K562 (cell line): Measurements from ENCODE around the gene ADCY1. TPM values are rescaled to one million over a fixed set of nuclear protein-coding genes. Genes with fewer than 3 reads are reported as not detected.

Experiments used
- ATAC-seq: fragments of 200-7000 bp; cut with Tn5 transposase; 3 replicates; pipeline ENCODE4 v1.9.1; 2020; ENCODE audit warnings: moderate library complexity
- BruUV-seq: library from RNA; stranded (reverse); fragments of 400-500 nt; replicated peaks from 2 replicates; lab custom pipeline; 2021; lab: Mats Ljungman, UMichigan
- CTCF ChIA-PET: fragments of 300-600 bp; formaldehyde crosslinking; extraction: SDS; loops from one replicate; lab custom pipeline; 2021; ENCODE audit warnings: low intra/inter-chr PET ratio; lab: Yijun Ruan, JAX
- POLR2A ChIA-PET: fragments of 300-600, 350-650 bp; sonication (Branson Sonifier 250); formaldehyde crosslinking; extraction: SDS; loops from one replicate; lab custom pipeline; 2021; ENCODE audit warnings: antibody characterized with exemption, inconsistent platforms; lab: Yijun Ruan, JAX
- DNase-seq, 4 experiments: peaks; one replicate each; pipeline versions ENCODE4 v3.0.0 to v3.0.0-alpha.2; 2011 to 2018; ENCODE audit warnings: low spot score in 3 of 4, mixed read lengths in 3 of 4; ENCODE audit errors: extremely low read depth in 1 of 4
- FAIRE-seq: peaks from 2 replicates; lab custom pipeline; 2011; peaks lifted over from hg19 to GRCh38; lab: Jason Lieb, UNC
- H2AFZ ChIP-seq: 2 replicates; pipeline ENCODE4 v1.6.0; 2011; ENCODE audit warnings: low read depth, low read length, control low read depth, inconsistent platforms
- H3K27ac ChIP-seq: fragments of 200-600 bp; 3 replicates; pipeline ENCODE4 v1.8.0; 2011; ENCODE audit warnings: low read depth, mild to moderate bottlenecking, control low read depth, inconsistent platforms, low read length, moderate library complexity, mixed read lengths; ENCODE audit errors: extremely low read depth
- H3K27me3 ChIP-seq, 2 experiments: fragments of 300-600 bp in 1 of 2; 2 replicates in 1 of 2; 3 replicates in 1 of 2; pipeline versions ENCODE4 v1.6.0 to v1.8.0; 2011; ENCODE audit warnings: inconsistent platforms in 2 of 2, low read length in 2 of 2, mild to moderate bottlenecking in 1 of 2, mixed read lengths in 1 of 2, moderate library complexity in 1 of 2; ENCODE audit not compliant: control insufficient read depth in 2 of 2, insufficient read depth in 2 of 2
- H3K36me3 ChIP-seq: fragments of 300-600 bp; 3 replicates; pipeline ENCODE4 v1.8.0; 2011; ENCODE audit warnings: mild to moderate bottlenecking, low read length, inconsistent platforms; ENCODE audit not compliant: control insufficient read depth, insufficient read depth
- H3K4me1 ChIP-seq, 2 experiments: fragments of 200-600 bp in 1 of 2; replicated peaks in 1 of 2; 2 replicates in 1 of 2; 3 replicates in 1 of 2; pipeline versions ENCODE4 v1.5.1 to v1.8.0; 2011; ENCODE audit warnings: inconsistent platforms in 2 of 2, low read length in 2 of 2, mild to moderate bottlenecking in 1 of 2, mixed read lengths in 1 of 2, moderate library complexity in 1 of 2; ENCODE audit not compliant: control insufficient read depth in 2 of 2, insufficient read depth in 2 of 2
- H3K4me2 ChIP-seq: 2 replicates; pipeline ENCODE4 v1.6.1; 2011; ENCODE audit warnings: low read length, control low read depth, inconsistent platforms, mixed read lengths; ENCODE audit not compliant: insufficient read depth
- H3K4me3 ChIP-seq: fragments of 200-600 bp; sonication (generic), shearing (Covaris generic); 2 replicates; pipeline ENCODE4 v1.5.1; 2016; ENCODE audit warnings: control low read depth, inconsistent platforms
- H3K79me2 ChIP-seq: fragments of 200-600 bp; 3 replicates; pipeline ENCODE4 v1.8.0; 2011; ENCODE audit warnings: low read length, inconsistent platforms; ENCODE audit not compliant: control insufficient read depth, insufficient read depth
- H3K9ac ChIP-seq, 2 experiments: 2 replicates each; pipeline versions ENCODE4 v1.6.0 to v1.6.1; 2011; ENCODE audit warnings: low read depth in 2 of 2, low read length in 2 of 2, control low read depth in 1 of 2, inconsistent platforms in 1 of 2, mild to moderate bottlenecking in 1 of 2, mixed read lengths in 1 of 2; ENCODE audit not compliant: insufficient read depth in 1 of 2
- H3K9me1 ChIP-seq: one replicate; pipeline ENCODE4 v1.6.0; 2011; ENCODE audit warnings: inconsistent platforms, mild to moderate bottlenecking, low read length, moderate library complexity; ENCODE audit not compliant: control insufficient read depth, insufficient read depth
- H3K9me3 ChIP-seq: replicated peaks from 2 replicates; pipeline ENCODE4 v1.5.1; 2011; ENCODE audit warnings: low read depth, low read length, inconsistent platforms; ENCODE audit not compliant: control insufficient read depth, insufficient read depth
- H4K20me1 ChIP-seq: replicated peaks from 2 replicates; pipeline ENCODE4 v1.6.1; 2011; ENCODE audit warnings: low read length, inconsistent platforms, mixed read lengths; ENCODE audit not compliant: control insufficient read depth, insufficient read depth
- CBX3 ChIP-seq, 2 experiments: IDR thresholded peaks; 1 replicate in 1 of 2; 2 replicates in 1 of 2; pipeline ENCODE4 v1.6.1; 2012; ENCODE audit warnings: inconsistent platforms in 2 of 2, low read length in 2 of 2, borderline replicate concordance in 1 of 2, control low read depth in 1 of 2
- CHD4 ChIP-seq: fragments of 200-600 bp; sonication (generic); IDR thresholded peaks from 3 replicates; pipeline ENCODE4 v1.6.1; 2012; ENCODE audit warnings: low read depth, mild to moderate bottlenecking, mixed read lengths, low read length, inconsistent platforms; ENCODE audit not compliant: insufficient read depth, insufficient replicate concordance, poor library complexity, severe bottlenecking
- MAX ChIP-seq: sonication (generic); formaldehyde crosslinking; IDR thresholded peaks from 2 replicates; pipeline ENCODE4 v1.9.0; 2022; ENCODE audit warnings: mild to moderate bottlenecking, missing genetic modification reagents
- SREBF1 ChIP-seq: fragments of 150-350 bp; IDR thresholded peaks from 2 replicates; pipeline ENCODE4 v1.6.1; 2014; ENCODE audit warnings: antibody characterized with exemption, low read depth, low read length, borderline replicate concordance
- ZNF274 ChIP-seq: IDR thresholded peaks from 2 replicates; pipeline ENCODE4 v1.6.1; 2011; ENCODE audit warnings: low read depth, mild to moderate bottlenecking, low read length, moderate library complexity, borderline replicate concordance
- ZNF75A ChIP-seq: fragments of 450-650 bp; formaldehyde crosslinking; IDR thresholded peaks from 2 replicates; pipeline ENCODE4 v1.4.0; 2020; ENCODE audit warnings: mild to moderate bottlenecking
- WGBS: fragments of 100-300 bp; shearing (Covaris generic); methylation state at CpG from one replicate; pipeline ENCODE4 v1.1.6; 2016; ENCODE audit warnings: low coverage, mixed read lengths; ENCODE audit not compliant: insufficient coverage; ENCODE audit errors: missing lambda C conversion rate; 5-methylcytosine and 5-hydroxymethylcytosine counted together
- in situ Hi-C: fragments of 300-500 bp; cut with MboI; formaldehyde crosslinking; loops from 4 replicates; pipeline ENCODE4 v1.15.0; 2018; ENCODE audit warnings: inconsistent platforms, mixed read lengths
- intact Hi-C: fragments of 100-400 bp; cut with micrococcal nuclease; formaldehyde crosslinking; loops from 2 replicates; pipeline ENCODE4 v1.14.2; 2022
- polyA plus RNA-seq, 8 experiments: library from polyadenylated mRNA; depleted of rRNA in 4 of 8; stranded (reverse) in 5 of 8; unstranded in 3 of 8; fragments of >200 nt; fragmentation: Nextera tagmentation in 2 of 8; fragmentation: Illumina TruSeq in 1 of 8; extraction: Ambion mirVana in 2 of 8; extraction: Trizol in 1 of 8; gene quantifications; 2 replicates each; pipeline versions ENCODE4 v1.2.1 to v1.2.3, GENCODE V29; 2011 to 2014; ENCODE audit warnings: inconsistent platforms in 1 of 8, missing spikeins in 1 of 8
- total RNA-seq, 7 experiments: library from RNA; depleted of rRNA in 6 of 7; stranded (reverse); fragments of >200 nt in 6 of 7; fragmentation: Illumina TruSeq in 2 of 7; extraction: Trizol in 2 of 7; gene quantifications; 2 replicates each; pipeline versions ENCODE4 v1.2.1 to v1.2.3, GENCODE V29; 2011 to 2021; ENCODE audit warnings: low replicate concordance in 1 of 7

The ADCY1 gene
- total and polyA plus RNA-seq, 9 of the 15 experiments (the other 6 are each of a cell fraction or from before 2014, with no cell fraction given) = under 0.01 to 0.18 (median 0.10) TPM; not detected in 4

DNA sequence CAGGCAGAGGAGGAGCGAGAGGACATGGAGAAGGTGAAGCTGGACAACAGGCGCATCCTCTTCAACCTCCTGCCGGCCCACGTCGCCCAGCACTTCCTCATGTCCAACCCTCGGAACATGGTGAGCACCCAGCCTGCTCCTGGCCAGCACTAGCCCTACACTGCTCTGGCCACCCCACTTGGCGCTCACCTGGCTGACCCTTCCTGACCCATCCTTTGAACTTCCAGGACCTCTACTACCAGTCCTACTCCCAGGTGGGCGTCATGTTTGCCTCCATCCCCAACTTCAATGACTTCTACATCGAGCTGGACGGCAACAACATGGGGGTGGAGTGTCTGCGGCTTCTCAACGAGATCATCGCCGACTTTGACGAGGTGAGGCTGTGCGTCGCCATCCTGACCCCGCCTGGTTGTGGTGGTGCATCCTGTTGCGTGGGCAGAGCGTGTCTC lies 129.2 kb downstream of the ADCY1 start:
- BruUV-seq = no TSS peak
- intact Hi-C loops = no loop called here
- ChIA-PET CTCF (no interaction called here), POLR2A (no interaction called here)
- H2AFZ ChIP-seq = no peak overlapping the region
- H3K36me3 ChIP-seq = no peaks in the 10 kb centered on the region
- H3K79me2 ChIP-seq = no peaks in the 10 kb centered on the region
- under 1% methylated on average over 20 of the region's 20 CpGs for WGBS
- FAIRE-seq = no peak
- no peak overlapping the region for H3K4me2 ChIP-seq
- no peaks in the 10 kb centered on the region for H3K4me1 ChIP-seq
- TF ChIP-seq ZNF274 = no peak
- no peak for TF ChIP-seq MAX
- no peak for TF ChIP-seq CBX3 (IDR thresholded peaks at IDR 0.05; ENCODE audit: borderline replicate concordance in 1 of 2, low read length in 2 of 2)
- no peak for TF ChIP-seq CHD4
- TF ChIP-seq ZNF75A (CRISPR knock-in tag) = no peak
- TF ChIP-seq SREBF1 = no peak
- H3K27ac ChIP-seq = no peak overlapping the region
- H3K9me1 ChIP-seq = no peaks in the 10 kb centered on the region
- H3K4me3 ChIP-seq = no peak overlapping the region
- in situ Hi-C loops = no loop called here
- H3K9me3 ChIP-seq = no peaks in the 10 kb centered on the region
- no peak overlapping the region for H3K9ac ChIP-seq
- no peaks in the 10 kb centered on the region for H4K20me1 ChIP-seq
- no peak for ATAC-seq
- no peak for DNase-seq
- H3K27me3 ChIP-seq = peaks cover 39 to 63% of the 10 kb centered on the region in 2 experiments
